Heart left ventricle (tissue), 13 donors: Measurements from ENCODE around the gene RAP1GDS1.

ENCODE experiments used
- POLR2A ChIP-seq, 2 donors: fragments of 450-650 bp; IDR thresholded peaks; one replicate each; pipeline ENCODE4 v1.6.1; 2017; ENCODE audit warnings: antibody characterized with exemption in 2 of 2, mild to moderate bottlenecking in 2 of 2, moderate library complexity in 2 of 2
- TF ChIP-seq, protein P1 (sequence below), 12 donors: fragments of 200-600 bp; sonication (generic) in 4 of 12; IDR thresholded peaks; one replicate each; pipeline versions ENCODE4 v1.5.0 to v1.8.0; 2018 to 2022; ENCODE audit warnings: antibody characterized with exemption in 12 of 12, mild to moderate bottlenecking in 5 of 12
- donor health status: ischemic (EF 13 %, LVEDD 7.1; RV severe dilation, severe dysfunction).
- donor health status: DM: no; HTN: yes; CAD: no.
- donor health status: DM: no; HTN: no; CAD: no.
- donor health status: ischemic (EF 25% LVEDD 6.9; RV normal size, moderate dysfunction).
- donor health status: ischemic (EF 25% LVEDD 5.7; RV mildly dilated, moderate dysfunction).
- donor health status: ischemic (EF 35%, LVEDD 5.7; RV mildly dilated, moderate dysfunction).
- donor health status: nonischemic (EF 11% LVEDD 7.7; RV severe dilation, severe dysfunction).
- donor health status: DM: yes; HTN: yes; CAD: no.
- donor health status: PGD.
- donor health status: ischemic (EF 29% LVEDD 5.4; RV normal size, mild dysfunction).
- donor health status: nonischemic (EF 23%, LVEDD 6.1; RV moderate dilation, normal function).

- TF ChIP-seq, protein P1, sequence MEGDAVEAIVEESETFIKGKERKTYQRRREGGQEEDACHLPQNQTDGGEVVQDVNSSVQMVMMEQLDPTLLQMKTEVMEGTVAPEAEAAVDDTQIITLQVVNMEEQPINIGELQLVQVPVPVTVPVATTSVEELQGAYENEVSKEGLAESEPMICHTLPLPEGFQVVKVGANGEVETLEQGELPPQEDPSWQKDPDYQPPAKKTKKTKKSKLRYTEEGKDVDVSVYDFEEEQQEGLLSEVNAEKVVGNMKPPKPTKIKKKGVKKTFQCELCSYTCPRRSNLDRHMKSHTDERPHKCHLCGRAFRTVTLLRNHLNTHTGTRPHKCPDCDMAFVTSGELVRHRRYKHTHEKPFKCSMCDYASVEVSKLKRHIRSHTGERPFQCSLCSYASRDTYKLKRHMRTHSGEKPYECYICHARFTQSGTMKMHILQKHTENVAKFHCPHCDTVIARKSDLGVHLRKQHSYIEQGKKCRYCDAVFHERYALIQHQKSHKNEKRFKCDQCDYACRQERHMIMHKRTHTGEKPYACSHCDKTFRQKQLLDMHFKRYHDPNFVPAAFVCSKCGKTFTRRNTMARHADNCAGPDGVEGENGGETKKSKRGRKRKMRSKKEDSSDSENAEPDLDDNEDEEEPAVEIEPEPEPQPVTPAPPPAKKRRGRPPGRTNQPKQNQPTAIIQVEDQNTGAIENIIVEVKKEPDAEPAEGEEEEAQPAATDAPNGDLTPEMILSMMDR (IDR thresholded peaks at IDR 0.05): no peak
- TF ChIP-seq POLR2A (IDR thresholded peaks at IDR 0.05): no peak
Observed at GRCh38 chr4:98248934-98249333, 12.2 kb upstream of the RAP1GDS1 start.
